HepG2 (cell line): Measurements from ENCODE around the gene TRIM58.

Experiments
- AGO2 ChIP-seq: fragments of 200-400 bp; formaldehyde crosslinking; optimal IDR thresholded peaks from 2 replicates; pipeline ENCODE3; 2017; ENCODE audit warnings: mild to moderate bottlenecking, low read depth, low read length, moderate library complexity
- POLR2AphosphoS5 ChIP-seq: IDR thresholded peaks from 2 replicates; pipeline ENCODE4 v1.6.1; 2012; ENCODE audit warnings: low read depth, low read length
- ZNF484 ChIP-seq: sonication (generic); formaldehyde crosslinking; IDR thresholded peaks from 2 replicates; pipeline ENCODE4 v1.5.1; 2020; ENCODE audit warnings: mild to moderate bottlenecking, low read depth, missing genetic modification reagents, borderline replicate concordance
- TF ChIP-seq, protein P1 (sequence below): sonication (generic); formaldehyde crosslinking; IDR thresholded peaks from 2 replicates; pipeline ENCODE4 v1.9.0; 2022; ENCODE audit warnings: missing genetic modification reagents, mild to moderate bottlenecking, borderline replicate concordance

DNA sequence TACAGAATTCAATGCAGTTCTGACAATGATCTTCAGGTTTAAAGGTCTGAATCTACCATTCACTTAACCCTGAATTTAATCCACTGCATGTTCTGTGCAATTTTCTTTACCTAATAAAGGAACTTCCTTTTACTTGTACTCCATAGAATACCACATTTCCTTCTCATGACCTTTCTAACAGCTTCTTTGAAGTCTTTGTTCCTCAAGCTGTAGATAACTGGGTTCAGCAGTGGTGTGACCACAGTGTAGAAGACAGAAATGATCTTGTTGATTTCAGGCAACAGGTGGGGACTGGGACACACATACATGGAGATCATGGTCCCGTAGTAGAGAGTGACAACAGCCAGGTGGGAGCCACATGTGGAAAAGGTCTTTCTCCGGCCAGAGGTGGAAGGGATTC, 16.2 kb upstream of the TRIM58 start:
- TF ChIP-seq, protein P1, sequence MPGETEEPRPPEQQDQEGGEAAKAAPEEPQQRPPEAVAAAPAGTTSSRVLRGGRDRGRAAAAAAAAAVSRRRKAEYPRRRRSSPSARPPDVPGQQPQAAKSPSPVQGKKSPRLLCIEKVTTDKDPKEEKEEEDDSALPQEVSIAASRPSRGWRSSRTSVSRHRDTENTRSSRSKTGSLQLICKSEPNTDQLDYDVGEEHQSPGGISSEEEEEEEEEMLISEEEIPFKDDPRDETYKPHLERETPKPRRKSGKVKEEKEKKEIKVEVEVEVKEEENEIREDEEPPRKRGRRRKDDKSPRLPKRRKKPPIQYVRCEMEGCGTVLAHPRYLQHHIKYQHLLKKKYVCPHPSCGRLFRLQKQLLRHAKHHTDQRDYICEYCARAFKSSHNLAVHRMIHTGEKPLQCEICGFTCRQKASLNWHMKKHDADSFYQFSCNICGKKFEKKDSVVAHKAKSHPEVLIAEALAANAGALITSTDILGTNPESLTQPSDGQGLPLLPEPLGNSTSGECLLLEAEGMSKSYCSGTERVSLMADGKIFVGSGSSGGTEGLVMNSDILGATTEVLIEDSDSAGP (CRISPR knock-in tag) = no peak
- no peak for TF ChIP-seq AGO2
- no peak for TF ChIP-seq POLR2AphosphoS5
- TF ChIP-seq ZNF484 (CRISPR knock-in tag) = no peak
